Body of pancreas (tissue), 4 donors: ENCODE results near the gene STIM1.

Source experiments
- POLR2A ChIP-seq, 3 donors: fragments of 450-650 bp; IDR thresholded peaks; one replicate each; pipeline ENCODE4 v1.6.1; 2016; ENCODE audit warnings: antibody characterized with exemption in 3 of 3, mild to moderate bottlenecking in 2 of 3
- TF ChIP-seq, protein P1 (sequence below), 7 experiments: fragments of 450-650 bp in 4 of 7; fragments of 200-600 bp in 3 of 7; sonication (generic) in 3 of 7; IDR thresholded peaks; one replicate each; pipeline ENCODE4 v1.5.1; 2016 to 2019; ENCODE audit warnings: antibody characterized with exemption in 7 of 7

DNA sequence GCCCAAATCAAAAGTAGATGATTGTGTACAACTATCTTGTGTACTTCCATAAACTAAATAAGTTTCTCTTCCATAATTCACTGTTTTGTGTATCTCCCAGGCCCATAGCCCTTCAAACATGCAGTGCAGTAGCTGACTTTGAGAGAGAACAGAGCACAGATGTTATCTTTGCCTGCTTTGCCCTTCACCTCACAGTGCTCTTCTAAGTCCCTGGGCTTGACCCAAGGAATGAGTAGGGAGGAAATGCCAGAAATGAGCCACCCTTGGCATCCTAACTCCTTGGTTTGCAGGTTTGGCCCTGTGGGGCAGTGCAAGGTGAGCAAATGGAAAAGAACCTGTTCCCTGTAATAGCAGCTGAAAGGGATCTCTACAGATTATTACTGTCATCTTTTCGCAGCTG, 79.2 kb downstream of the STIM1 start:
- no peak for TF ChIP-seq POLR2A (IDR thresholded peaks at IDR 0.05)
- TF ChIP-seq, protein P1, sequence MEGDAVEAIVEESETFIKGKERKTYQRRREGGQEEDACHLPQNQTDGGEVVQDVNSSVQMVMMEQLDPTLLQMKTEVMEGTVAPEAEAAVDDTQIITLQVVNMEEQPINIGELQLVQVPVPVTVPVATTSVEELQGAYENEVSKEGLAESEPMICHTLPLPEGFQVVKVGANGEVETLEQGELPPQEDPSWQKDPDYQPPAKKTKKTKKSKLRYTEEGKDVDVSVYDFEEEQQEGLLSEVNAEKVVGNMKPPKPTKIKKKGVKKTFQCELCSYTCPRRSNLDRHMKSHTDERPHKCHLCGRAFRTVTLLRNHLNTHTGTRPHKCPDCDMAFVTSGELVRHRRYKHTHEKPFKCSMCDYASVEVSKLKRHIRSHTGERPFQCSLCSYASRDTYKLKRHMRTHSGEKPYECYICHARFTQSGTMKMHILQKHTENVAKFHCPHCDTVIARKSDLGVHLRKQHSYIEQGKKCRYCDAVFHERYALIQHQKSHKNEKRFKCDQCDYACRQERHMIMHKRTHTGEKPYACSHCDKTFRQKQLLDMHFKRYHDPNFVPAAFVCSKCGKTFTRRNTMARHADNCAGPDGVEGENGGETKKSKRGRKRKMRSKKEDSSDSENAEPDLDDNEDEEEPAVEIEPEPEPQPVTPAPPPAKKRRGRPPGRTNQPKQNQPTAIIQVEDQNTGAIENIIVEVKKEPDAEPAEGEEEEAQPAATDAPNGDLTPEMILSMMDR (IDR thresholded peaks at IDR 0.05): no peak
